GM23248 (cell line): ENCODE results near the gene ZDHHC1.

Experiments
- EZH2 ChIP-seq: fragments of 200-600 bp; sonication (generic); IDR thresholded peaks from 2 replicates; pipeline ENCODE4 v1.6.1; 2018; ENCODE audit warnings: antibody characterized with exemption, mild to moderate bottlenecking; ENCODE audit not compliant: insufficient read depth, poor library complexity, severe bottlenecking
- EZH2phosphoT487 ChIP-seq: fragments of 200-600 bp; sonication (generic); IDR thresholded peaks from 2 replicates; pipeline ENCODE4 v1.6.1; 2018; ENCODE audit warnings: antibody characterized with exemption, moderate library complexity, mild to moderate bottlenecking, low read depth; ENCODE audit not compliant: insufficient read depth

GRCh38 chr16:67433131-67433719 is 16.9 kb upstream of the ZDHHC1 start:
- TF ChIP-seq EZH2phosphoT487, result no peak
- TF ChIP-seq EZH2, result no peak
